Measurements from ENCODE around the gene PID1.

DNA sequence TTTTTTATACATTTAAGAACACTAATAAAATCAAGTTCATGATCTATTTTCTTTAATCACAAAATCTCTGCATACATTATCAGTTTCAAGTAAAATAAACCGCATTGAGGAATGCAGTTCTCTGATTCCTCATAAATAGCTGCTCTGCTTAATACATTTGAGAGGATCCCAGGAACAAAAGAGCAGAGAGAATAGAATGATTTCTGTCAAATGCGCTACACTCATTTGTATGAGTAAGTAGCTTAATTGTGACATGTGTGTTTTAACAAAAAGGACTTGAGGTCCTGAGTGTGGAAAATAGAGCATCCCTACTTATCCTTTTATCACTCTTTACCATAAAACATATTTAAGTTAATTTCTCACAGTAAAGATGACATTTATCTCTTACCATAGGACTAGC lies 134.0 kb downstream of the PID1 start:
- TF ChIP-seq, protein P1, sequence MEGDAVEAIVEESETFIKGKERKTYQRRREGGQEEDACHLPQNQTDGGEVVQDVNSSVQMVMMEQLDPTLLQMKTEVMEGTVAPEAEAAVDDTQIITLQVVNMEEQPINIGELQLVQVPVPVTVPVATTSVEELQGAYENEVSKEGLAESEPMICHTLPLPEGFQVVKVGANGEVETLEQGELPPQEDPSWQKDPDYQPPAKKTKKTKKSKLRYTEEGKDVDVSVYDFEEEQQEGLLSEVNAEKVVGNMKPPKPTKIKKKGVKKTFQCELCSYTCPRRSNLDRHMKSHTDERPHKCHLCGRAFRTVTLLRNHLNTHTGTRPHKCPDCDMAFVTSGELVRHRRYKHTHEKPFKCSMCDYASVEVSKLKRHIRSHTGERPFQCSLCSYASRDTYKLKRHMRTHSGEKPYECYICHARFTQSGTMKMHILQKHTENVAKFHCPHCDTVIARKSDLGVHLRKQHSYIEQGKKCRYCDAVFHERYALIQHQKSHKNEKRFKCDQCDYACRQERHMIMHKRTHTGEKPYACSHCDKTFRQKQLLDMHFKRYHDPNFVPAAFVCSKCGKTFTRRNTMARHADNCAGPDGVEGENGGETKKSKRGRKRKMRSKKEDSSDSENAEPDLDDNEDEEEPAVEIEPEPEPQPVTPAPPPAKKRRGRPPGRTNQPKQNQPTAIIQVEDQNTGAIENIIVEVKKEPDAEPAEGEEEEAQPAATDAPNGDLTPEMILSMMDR (IDR thresholded peaks at IDR 0.05): no peak
- TF ChIP-seq POLR2AphosphoS5 (IDR thresholded peaks at IDR 0.05; ENCODE audit: low read depth, low read length): no peak
- TF ChIP-seq, protein P2, sequence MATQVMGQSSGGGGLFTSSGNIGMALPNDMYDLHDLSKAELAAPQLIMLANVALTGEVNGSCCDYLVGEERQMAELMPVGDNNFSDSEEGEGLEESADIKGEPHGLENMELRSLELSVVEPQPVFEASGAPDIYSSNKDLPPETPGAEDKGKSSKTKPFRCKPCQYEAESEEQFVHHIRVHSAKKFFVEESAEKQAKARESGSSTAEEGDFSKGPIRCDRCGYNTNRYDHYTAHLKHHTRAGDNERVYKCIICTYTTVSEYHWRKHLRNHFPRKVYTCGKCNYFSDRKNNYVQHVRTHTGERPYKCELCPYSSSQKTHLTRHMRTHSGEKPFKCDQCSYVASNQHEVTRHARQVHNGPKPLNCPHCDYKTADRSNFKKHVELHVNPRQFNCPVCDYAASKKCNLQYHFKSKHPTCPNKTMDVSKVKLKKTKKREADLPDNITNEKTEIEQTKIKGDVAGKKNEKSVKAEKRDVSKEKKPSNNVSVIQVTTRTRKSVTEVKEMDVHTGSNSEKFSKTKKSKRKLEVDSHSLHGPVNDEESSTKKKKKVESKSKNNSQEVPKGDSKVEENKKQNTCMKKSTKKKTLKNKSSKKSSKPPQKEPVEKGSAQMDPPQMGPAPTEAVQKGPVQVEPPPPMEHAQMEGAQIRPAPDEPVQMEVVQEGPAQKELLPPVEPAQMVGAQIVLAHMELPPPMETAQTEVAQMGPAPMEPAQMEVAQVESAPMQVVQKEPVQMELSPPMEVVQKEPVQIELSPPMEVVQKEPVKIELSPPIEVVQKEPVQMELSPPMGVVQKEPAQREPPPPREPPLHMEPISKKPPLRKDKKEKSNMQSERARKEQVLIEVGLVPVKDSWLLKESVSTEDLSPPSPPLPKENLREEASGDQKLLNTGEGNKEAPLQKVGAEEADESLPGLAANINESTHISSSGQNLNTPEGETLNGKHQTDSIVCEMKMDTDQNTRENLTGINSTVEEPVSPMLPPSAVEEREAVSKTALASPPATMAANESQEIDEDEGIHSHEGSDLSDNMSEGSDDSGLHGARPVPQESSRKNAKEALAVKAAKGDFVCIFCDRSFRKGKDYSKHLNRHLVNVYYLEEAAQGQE (IDR thresholded peaks at IDR 0.05; ENCODE audit: insufficient read depth in 1 of 2, low read depth in 2 of 2, low read length in 1 of 2): no peak

All from Panc1 (cell line).